HG03108 (cell line): Measurements from ENCODE around the gene IL2RA.
"Not testable (repeated sequence)": the region's sequence is repeated elsewhere in the genome, so short reads cannot be mapped to it uniquely, and the experiment has no call there.

Source experiments
- ATAC-seq: cut with Tn5 transposase; IDR thresholded peaks from one replicate; pipeline ENCODE4 v1.9.1; 2021; ENCODE audit warnings: moderate library complexity; ENCODE audit not compliant: unreplicated experiment

IL2RA gene

DNA sequence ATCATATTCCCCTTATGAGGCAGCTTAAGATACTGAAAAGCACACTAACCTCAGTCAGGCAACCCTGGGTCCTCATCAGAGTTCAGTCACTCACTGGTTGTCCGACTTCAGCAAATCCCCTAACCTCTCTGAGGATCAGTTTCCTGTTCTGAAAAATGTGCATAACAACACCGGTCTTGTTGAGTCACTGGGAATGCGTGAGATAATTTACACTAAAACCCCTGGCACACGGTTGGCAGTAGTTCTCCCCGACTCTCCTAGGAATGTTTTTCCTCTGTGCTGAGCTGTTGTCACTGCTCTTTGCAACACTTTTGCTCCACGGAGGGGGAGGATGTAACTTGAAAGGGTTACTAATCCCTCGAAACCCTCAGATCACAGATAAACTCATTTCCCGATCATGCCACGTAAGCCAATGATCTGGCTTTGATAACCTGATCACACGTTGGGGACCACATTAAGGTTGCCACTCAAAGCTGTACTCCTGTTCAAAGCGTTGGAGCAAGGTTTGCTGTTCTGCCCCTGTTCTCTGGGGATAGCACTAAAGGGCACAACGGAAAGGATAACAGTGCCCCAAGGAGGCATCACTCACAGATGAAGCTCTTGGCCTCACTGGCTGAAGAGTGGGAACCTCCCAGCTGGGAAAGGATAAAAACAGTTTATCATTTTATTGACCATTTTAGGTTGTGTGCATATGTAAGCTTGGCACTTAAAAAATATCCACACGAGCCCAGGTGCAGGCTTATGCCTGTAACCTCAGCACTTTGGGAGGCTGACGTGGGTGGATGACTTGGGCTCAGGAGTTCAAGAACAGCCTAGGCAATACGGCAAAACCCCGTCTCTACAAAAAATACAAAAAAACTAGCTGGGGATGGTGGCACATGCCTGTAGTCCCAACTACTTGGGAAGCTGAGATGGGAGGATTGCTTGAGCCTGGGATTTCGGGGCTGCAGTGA is 21.6 kb upstream of the IL2RA start:
- no peak for ATAC-seq

DNA sequence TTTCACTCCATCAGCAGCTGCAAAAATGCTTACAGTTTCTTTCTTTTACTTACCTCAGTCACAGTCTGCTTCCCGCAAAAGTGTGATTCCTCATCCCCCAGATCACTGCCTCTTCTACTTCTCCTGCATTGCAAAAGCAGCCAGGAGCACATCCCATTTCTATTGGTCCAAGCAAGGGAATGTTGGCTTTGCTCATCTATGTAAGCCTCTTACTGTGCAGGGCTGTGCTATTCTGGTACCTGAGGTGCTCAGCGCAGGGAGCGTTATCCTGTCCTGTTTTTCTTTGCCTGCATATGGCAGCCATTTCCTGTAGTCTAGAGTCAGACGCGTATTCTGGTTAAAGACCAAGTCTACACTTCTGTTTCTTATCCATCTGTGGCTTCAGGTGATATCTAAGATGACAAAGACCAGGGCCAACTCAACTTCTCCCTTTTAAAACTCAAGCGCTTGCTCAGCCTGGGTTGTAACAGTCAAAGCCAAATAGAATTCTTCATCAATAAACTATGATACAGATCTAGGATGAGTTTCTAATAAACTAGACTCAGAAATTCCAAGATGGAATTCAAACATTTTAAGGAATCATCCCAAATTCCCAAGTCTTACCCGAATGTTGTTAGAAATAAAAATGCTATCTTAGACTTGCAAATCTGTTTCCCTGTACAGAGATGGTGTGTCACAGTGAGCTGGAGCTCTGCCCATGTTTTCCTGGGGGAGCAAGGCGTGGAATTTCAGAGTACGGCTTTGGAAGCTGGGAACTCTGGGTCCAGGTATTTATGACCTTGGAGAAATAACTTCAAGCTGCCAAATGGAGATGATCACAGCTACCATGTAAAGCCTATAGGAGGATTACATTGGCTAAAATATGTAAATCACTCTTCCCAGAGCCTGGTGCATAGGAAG is 20.6 kb upstream of the IL2RA start:
- no peak for ATAC-seq

DNA sequence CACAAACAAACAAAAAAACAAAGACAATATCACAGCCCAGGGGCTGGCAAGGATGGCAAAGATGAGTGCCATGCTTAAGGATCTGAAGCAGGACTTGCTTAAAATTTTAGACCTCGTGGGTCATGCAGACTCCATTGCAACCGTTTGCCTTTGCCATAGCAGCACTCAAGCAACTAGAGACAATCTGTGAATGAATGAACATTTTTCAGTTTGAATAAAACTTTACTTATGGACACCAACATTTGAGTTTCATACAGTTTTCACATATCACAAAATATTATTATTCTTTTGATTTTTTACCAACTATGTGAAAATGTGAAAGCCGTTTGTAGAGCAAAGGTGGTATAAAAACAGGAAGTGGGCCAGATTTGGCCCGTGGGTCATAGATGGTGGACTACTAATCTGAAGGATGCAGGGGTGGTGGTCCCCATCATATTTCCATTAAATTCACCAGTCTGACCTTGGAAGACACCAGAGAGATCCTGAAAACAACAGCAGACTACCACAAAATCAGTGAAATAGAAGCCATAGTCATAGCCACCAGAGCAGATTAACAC is 18.3 kb upstream of the IL2RA start:
- no peak for ATAC-seq

DNA sequence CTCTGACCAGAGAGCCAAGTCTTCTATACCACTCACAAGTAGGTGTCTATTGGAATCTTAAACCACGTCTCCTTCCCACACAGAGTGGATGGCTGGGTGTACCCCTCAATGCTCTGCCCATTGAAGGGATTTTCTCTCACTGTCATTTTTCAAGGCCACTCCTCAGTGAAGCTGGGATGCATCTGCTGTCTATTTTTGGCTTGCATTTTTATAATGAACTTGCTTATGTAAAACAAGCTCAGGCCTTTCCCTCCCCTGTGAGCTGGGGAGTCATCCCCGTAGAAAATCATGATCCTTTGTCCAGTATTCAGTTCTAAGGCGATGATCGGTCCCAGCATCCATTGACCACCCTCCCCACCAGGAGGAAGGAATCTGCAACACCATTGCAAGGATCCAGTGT is 16.9 kb upstream of the IL2RA start:
- no peak for ATAC-seq

DNA sequence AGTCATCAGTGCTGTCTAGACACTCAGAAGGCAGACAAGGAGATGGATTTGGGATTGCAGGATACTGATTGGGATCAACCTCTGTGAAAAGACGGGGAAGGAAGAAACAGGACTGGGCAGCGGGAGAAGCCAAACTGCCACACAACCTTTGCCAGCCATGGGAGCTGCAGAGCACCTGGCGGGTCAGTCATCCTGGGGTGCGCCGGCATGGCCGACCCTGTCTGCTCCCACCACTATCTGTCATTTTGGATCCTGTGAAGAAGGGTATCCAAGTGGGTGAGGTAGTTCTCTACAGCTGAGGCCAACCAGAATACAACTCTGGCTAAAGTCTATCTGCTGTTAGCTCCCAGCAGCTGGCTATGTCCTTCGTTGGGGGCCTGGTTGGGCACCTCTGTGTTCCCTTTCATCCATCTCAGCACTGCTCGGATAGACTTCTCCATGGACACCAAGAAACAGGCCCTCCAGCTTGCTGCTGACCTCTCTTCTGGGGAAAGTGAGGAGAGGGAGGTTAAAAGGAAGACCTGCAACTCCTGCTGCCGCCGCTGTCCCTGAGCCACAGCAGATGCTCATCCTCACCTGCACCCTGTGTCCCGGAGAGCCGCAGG is 15.0 kb upstream of the IL2RA start:
- no peak for ATAC-seq

DNA sequence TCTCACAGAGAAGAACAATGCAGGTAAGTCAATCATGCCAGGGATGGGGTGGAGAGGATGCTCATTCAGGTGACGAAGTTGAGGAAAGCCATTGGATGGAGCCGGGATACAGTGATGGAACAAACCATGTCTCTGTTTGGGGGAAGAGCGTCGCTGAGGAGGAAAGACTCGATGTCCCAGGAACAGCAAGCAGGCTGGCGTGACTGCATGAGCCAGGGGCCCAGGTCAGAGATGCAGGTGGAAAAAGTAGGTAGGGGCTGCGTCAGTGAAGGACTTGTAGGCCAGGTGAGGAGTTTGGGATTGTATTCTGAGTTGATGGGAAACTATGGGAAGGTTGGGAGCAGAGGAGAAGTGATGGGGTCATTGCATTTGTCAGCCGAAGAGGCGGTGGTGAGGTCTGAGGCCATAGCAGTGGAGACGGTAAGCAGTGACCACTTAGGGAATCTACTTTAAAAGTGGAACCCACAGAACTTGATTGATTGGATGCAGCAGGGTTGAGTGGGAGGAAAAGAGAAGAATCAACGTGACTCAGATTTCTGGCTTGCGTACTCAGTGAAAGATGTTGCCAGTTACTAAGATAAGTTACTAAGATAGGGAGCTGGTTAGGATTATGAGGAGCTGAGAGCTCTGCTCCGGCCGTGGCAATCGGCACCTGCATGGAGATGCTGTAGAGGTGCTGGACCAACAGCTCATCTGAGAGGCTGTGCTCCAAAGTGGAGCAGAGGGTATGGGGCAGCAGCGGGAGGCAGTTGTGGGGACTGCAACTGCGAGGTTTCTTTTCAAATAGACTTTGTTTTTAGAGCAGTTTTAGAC is 12.5 kb upstream of the IL2RA start:
- no peak for ATAC-seq

DNA sequence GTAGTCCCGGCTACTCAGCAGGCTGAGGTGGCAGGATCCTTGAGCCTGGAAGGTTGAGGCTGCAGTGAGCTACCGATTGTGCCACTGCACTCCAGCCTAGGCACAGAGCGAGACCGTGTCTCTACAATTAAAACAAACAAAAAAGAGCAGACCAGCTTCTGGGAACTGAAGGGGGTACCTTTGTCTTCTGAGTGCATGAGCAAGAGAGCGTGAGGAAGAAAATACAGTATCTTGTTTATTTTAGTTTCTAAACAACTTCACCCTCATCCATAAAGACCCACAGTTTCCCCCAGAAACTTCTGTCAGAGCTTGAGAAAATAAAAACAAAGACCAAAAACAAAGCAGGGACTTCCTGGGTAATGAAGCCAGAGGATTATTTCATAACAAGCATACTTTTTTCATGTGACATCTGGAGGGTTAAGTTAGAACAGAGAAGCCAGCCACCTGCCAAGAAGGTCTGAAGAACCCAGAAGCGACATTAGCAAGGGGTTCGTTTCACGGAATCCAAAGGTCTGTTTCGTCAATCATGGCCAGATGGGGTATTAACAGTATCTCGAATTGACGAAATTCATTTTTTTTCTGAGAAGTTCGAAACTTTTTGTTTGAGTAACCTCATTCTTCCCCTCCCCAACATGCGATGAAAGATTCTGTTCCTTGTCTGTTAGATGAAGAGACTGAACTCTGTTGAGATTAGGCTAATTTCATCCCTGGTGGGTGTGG is 10.2 kb upstream of the IL2RA start:
- peak; percentile 38 for ATAC-seq

DNA sequence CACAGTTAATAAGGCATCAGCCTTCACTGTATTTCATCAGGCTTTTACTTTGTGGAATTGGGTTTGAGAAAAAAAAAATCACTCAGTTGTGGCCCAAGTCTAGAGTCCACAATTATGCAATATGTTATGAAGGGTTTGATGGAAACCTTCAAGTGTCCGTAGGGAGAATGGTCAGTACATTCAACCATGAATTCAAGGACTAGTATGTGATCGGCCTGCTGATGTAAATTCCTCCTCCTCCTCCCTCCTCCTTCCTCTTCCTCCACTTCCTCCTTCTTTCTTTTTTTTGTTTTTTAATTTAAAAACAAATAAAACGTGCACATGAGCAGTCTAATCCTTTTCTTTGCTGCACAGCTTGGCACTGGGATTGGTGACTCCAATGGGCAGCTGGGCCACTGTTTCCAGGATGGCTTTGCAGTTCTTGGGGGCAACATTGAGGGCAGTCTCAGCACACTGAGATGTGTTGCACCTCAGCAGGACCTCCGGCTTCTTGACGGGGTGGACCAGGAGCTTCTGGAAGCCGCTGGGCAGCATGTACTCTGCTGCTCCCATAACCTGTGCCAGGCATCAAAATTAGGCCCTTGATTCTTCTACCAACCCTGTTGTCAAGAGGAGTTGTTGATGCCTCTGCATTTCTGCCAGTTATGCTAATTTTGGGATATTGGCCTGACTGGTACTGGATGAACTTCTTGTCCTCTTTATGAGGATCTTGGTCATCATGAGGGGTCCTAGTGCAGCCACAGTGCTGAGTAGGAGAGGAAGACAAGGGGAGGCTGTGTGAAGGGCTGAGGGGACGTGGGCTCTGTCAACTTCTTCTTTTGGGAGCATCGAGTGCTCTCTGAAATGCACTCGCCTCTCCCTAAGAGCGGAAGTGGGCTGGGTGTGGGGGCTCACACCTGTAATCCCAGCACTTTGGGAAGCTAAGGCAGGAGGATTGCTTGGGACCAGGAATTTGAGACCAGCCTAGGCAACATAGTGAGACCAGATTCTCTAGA is 9.3 kb upstream of the IL2RA start:
- ATAC-seq, result no peak

DNA sequence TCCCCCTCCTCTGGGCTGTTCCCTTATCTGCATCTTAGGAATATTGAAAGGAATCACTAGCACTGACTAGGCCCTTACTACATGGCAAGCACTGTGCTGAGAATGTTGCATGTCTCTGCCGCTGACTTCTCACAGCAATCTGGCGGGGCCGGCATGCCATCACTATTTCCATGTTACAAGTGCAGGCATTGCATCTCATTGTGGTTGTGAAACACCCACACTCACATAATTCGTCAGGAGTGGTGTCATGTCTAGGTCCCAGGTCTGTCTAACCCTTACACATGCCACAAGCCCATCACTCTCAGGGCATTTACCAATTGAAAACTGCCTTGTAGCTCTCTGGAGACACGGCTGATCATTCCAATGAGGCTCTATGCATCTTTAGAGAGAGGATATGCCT is 8.5 kb upstream of the IL2RA start:
- no peak for ATAC-seq

DNA sequence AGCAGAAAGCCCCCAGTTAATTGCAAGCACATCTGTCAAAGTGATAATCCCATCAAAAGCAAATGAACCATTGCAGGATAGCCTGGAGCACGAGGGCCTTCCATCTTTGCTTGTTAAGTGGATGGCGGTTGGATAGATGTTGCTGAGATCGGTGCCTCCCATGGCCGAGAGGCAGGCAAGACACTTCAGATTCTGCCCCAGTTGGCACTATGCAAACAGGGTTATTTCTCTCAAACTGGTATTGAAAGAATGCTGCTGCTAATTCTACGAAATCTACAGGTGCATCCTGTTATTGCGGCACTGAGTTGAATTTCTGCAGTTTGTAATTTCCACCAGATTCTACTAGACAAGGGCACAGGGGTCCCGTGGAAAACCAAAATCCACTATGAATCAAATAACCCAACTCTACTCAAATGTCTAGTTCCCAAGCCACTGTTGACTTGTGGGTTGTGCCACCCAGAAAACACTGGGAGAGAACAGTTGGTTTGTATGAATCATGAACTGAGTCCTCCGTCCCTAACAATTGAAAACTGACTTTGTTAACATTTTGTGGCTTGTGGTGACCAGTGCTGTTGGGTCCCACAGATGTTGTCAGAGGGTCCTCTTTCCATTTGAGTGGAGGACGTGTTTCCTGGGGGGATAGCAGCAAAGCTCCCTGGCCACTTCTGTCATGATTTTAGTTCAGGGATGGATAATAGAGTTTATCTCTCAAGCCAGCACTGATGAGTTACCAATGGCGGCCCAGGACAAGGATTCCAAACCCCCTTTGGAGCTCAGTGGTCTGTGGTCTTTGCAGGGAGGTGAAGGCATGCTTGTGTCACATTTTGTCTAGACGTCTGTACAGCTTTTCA is 7.1 kb upstream of the IL2RA start:
- ATAC-seq, result peak; percentile 42

DNA sequence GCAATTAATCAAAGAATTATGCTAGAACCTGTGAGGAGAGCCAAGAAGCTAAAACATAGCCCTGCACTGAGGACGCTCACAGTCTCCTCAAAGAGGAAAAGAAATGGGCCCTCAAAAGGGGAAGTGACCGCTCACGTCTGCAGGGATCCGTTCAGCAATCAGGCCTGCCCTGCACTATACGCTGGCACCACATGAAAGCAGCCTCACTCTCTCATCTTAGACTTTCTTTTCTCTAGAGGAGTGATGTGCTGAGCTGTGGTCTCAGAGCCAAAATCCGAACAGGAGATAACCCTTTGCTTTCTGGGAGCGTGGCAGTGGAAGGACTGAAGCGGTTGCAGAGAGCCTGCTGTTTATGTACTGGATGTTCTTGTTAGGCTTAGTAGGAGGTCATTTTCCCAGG is 6.3 kb upstream of the IL2RA start:
- peak; percentile 41 for ATAC-seq

DNA sequence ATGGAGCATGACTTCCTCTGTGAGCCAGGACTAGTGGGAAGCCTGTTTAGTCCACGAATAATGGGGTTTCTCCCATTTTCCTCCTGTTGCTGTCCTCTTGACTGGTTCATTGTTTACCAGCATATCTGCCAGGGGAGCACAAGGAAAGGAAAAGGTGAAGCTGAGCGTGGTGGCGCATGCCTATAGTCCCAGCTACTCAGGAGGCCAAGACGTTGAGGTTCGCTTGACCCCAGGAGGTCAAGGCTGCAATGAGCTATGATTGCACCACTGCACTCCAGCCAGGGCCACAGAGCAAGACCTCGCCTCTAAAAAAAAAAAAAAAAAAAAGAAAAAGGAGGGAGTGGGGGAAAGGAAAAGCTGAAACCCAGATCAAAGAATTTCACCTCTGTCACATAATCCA is 5.8 kb upstream of the IL2RA start:
- no peak for ATAC-seq

DNA sequence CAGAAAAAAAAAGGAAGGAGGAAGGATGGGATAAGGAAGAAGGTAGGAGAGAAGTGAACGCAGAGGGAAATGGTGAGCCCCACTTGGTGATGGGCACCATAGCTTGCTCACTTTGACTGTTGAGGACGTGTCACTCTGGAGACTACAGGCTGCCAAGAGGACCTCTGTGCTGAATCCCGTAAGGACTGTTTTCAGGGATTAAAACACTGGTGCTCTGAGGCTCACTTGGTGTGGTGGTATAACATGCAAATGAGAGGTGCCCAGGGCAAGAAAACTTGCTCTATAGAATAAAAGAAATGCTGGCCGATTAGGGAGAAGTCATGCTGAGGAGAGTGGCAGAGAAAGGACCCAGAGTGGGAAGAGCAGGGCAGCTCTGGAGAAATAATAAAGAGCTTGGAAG is 5.3 kb upstream of the IL2RA start:
- ATAC-seq, result no peak

DNA sequence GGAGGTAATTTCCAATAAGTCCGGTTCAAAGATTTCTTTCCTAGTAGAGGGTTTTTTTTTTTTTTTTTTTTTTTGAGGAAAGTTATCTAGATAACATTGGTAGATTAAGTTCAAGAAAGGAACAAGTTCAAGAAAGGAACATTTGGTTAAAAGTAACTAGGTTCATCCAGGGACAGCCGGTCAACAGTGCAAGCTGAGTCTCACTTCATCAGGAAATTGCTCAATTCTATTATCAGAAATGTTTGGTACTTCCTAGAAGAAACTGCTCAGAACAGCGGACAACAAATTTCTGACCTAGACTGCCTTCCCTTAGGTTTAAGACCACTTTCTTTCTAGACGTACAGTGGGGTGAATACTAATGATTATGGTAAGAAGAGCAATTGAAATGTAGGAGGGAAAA is 3.7 kb upstream of the IL2RA start:
- ATAC-seq, result no peak

DNA sequence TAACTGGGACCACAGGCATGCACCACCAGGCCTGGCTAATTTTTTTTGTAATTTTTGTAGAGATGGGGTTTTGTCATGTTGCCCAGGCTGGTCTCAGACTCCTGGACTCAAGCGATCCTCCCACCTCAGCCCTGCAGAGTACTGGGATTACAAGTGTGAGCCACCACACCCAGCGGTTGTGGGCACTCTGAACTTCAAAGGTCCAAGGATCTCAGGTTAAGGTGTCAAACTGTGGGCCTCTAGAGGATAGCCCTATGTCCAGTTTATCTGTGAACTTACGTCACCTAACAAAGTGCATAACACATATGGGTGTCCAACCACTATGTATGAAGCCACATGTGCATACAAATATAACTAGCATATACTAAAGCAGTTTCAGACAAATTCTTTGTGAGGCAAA is 3.2 kb upstream of the IL2RA start:
- ATAC-seq, result no peak

DNA sequence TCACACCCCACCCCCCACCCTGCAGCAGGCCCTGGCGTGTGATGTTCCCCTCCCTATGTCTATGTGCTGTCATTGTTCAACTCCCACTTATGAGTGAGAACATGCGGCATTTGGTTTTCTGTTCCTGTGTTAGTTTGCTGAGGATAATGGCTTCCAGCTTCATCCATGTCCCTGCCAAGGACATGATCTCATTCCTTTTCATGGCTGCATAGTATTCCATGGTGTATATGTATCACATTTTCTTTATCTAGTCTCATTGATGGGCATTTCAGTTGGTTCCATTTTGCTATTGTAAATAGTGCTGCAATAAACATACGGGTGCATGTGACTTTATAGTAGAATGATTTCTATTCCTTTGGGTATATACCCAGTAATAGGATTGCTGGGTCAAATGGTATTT is 2.6 kb upstream of the IL2RA start:
- ATAC-seq, result not testable (repeated sequence)

DNA sequence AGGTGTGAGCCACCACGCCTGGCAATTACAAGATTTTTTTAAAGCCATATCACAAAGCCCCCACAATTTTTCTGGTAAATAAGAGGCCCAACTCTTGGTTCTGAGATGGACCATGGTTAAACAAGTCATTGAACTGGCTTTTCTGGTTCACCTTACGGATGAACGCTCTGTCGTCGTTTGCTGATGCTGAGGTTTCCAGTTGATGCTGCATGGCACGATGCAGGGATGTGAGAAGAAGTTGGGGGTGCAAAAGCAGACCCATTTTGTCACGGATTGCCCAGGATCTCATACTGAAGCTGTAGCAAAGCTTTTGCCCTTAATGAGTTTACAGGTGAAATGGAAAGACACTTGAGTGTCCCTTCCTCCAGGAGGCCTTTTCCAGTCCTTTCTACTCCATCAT is 2.0 kb upstream of the IL2RA start:
- ATAC-seq, result no peak

DNA sequence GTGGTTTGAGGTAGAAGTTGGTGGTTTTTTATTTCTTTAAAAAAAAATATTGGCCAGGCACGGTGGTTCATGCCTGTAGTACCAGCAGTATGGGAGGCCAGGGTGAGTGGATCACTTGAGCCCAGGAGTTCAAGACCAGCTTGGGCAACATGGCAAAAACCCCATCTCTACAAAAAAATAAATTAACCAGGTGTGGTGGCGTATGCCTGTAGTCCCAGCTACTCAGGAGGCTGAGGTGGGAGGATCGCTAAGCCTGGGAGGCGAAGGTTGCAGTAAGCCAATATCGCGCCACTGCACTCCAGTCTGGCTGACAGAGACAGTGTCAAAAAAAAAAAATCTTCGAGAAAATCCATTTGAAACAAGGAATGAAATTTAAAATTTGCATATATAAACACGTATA is 1.1 kb downstream of the IL2RA start:
- no peak for ATAC-seq
